ENCODE results near the gene DMTF1. TPM values are rescaled to one million over a fixed set of nuclear protein-coding genes. Genes with fewer than 3 reads are reported as not detected.
A peak's percentile ranks its signal among the peaks of the same experiment; 100 is the strongest.

Gene DMTF1
- polyA plus RNA-seq, 1 of the 3 experiments (the other 2 are of a cell fraction), result 108 TPM

GRCh38 chr7:87151729-87152111 is 533 bp upstream of the DMTF1 start:
- H2AFZ ChIP-seq (ENCODE audit: low read depth), result peak overlapping the region; percentile 87
- H3K4me2 ChIP-seq, result peak overlapping the region; percentile 79
- peaks cover 25% of the 10 kb centered on the region for H3F3A ChIP-seq (replicated peaks; ENCODE audit: insufficient read depth)
- H3K79me2 ChIP-seq (ENCODE audit: insufficient read depth), result peaks cover 39% of the 10 kb centered on the region
- peaks cover 19 to 34% of the 10 kb centered on the region in 2 experiments; a peak in 3 of 4 replicates for H3K4me1 ChIP-seq (ENCODE audit: control insufficient read depth in 1 of 2, insufficient read depth in 2 of 2, low read depth in 1 of 2, low read length in 1 of 2)
- H3K9me2 ChIP-seq, result no peaks in the 10 kb centered on the region
- 2% methylated on average over 13 of the region's 13 CpGs for WGBS (ENCODE audit: low lambda C conversion rate)
- POLR2A ChIA-PET, result interaction anchor here (0.6 to 3.2 kb wide), 23 partner anchors 10 to 229 kb away, joined by 3 to 22 read pairs (median 4); partner anchors contain the start of genes ELAPOR2 and TMEM243
- H3K9me3 ChIP-seq, result no peaks in the 10 kb centered on the region
- peaks cover 15 to 21% of the 10 kb centered on the region in 2 experiments for H3K36me3 ChIP-seq (replicated peaks in 1 of 2; ENCODE audit: control insufficient read depth in 1 of 2, insufficient read depth in 2 of 2, low read length in 1 of 2)
- no peaks in the 10 kb centered on the region for H3K27me3 ChIP-seq (ENCODE audit: insufficient read depth)
- H4K20me1 ChIP-seq (ENCODE audit: insufficient read depth), result peaks cover 33% of the 10 kb centered on the region
- peak overlapping the region; percentile 73 to 92 for H3K4me3 ChIP-seq (ENCODE audit: low read depth in 2 of 2, low read length in 1 of 2)
- CTCF ChIA-PET, result interaction anchor here (0.7 to 11.5 kb wide), 13 partner anchors 8 to 247 kb away, joined by 3 to 295 read pairs (median 4); partner anchors contain the start of gene ELAPOR2
- TF ChIP-seq FOXM1 (IDR thresholded peaks at IDR 0.05; ENCODE audit: low read depth), result no peak
- TF ChIP-seq CHD2 (IDR thresholded peaks at IDR 0.05; ENCODE audit: low read length, partially characterized antibody), result no peak
- TF ChIP-seq SMC3 (IDR thresholded peaks at IDR 0.05; ENCODE audit: low read depth, low read length), result no peak
- no peak for TF ChIP-seq FOSL2 (IDR thresholded peaks at IDR 0.05; ENCODE audit: borderline replicate concordance, low read depth)
- no peak for TF ChIP-seq NFIC (IDR thresholded peaks at IDR 0.05; ENCODE audit: borderline replicate concordance)
- no peak for TF ChIP-seq TAF1 (IDR thresholded peaks at IDR 0.05; ENCODE audit: borderline replicate concordance, low read depth, low read length)
- peak; percentile 43; the same call in 1 of the 2 replicates for TF ChIP-seq FOXJ3 (CRISPR knock-in tag; IDR thresholded peaks at IDR 0.05)
- no peak for TF ChIP-seq RFX5 (IDR thresholded peaks at IDR 0.05; ENCODE audit: low read length)
- TF ChIP-seq MXI1 (IDR thresholded peaks at IDR 0.05; ENCODE audit: low read depth, low read length), result no peak
- H3K9ac ChIP-seq, result peak overlapping the region; percentile 96
- DNase-seq, result no peak
- H3K27ac ChIP-seq (ENCODE audit: low read depth in 2 of 2, low read length in 1 of 2), result peak overlapping the region; percentile 96 to 99

GRCh38 chr7:87152897-87153641 is 816 bp downstream of the DMTF1 start:
- Histone ChIP-seq H3F3A (replicated peaks; ENCODE audit: insufficient read depth) (peaks cover 32% of the 10 kb centered on the region), H2AFZ (ENCODE audit: low read depth) (peak overlapping the region; percentile 23), H4K20me1 (ENCODE audit: insufficient read depth) (peaks cover 46% of the 10 kb centered on the region), H3K9me2 (no peaks in the 10 kb centered on the region), H3K9ac (peak overlapping the region; percentile 96), H3K4me1 (ENCODE audit: control insufficient read depth in 1 of 2, insufficient read depth in 2 of 2, low read depth in 1 of 2, low read length in 1 of 2) (peaks cover 23 to 38% of the 10 kb centered on the region in 2 experiments; a peak in 3 of 4 replicates), H3K9me3 (no peaks in the 10 kb centered on the region), H3K27ac (ENCODE audit: low read depth in 2 of 2, low read length in 1 of 2) (peak overlapping the region; percentile 96 to 99), H3K4me2 (peak overlapping the region; percentile 79), H3K4me3 (ENCODE audit: low read depth in 2 of 2, low read length in 1 of 2) (peak overlapping the region; percentile 73 to 92), H3K36me3 (replicated peaks in 1 of 2; ENCODE audit: control insufficient read depth in 1 of 2, insufficient read depth in 2 of 2, low read length in 1 of 2) (peaks cover 24 to 32% of the 10 kb centered on the region in 2 experiments), H3K27me3 (ENCODE audit: insufficient read depth) (no peaks in the 10 kb centered on the region), H3K79me2 (ENCODE audit: insufficient read depth) (peaks cover 53% of the 10 kb centered on the region)
- WGBS (ENCODE audit: low lambda C conversion rate), result under 1% methylated on average over 25 of the region's 25 CpGs
- ChIA-PET CTCF (interaction anchor here (1.1 to 11.5 kb wide), 15 partner anchors 10 to 248 kb away, joined by 3 to 295 read pairs (median 5); partner anchors contain the start of genes ELAPOR2 and TMEM243), POLR2A (interaction anchor here (0.9 to 3.2 kb wide), 17 partner anchors 9 to 226 kb away, joined by 3 to 22 read pairs (median 5); partner anchors contain the start of genes ELAPOR2 and TMEM243)
- DNase-seq, result no peak
- TF ChIP-seq TCF12 (IDR thresholded peaks at IDR 0.05), result no peak
- no peak for TF ChIP-seq ELF1 (IDR thresholded peaks at IDR 0.05)
- no peak for TF ChIP-seq MXI1 (IDR thresholded peaks at IDR 0.05; ENCODE audit: low read depth, low read length)
- TF ChIP-seq RAD21 (IDR thresholded peaks at IDR 0.05; ENCODE audit: low read length), result no peak
- TF ChIP-seq ZBTB33 (IDR thresholded peaks at IDR 0.05; ENCODE audit: borderline replicate concordance, low read depth), result 0 out of 2 replicates have a peak, but pooled peaks have one; percentile 4
- TF ChIP-seq EP300 (IDR thresholded peaks at IDR 0.05; ENCODE audit: borderline replicate concordance in 1 of 2, low read depth in 1 of 2, low read length in 1 of 2), result no peak
- TF ChIP-seq REST (IDR thresholded peaks at IDR 0.05; ENCODE audit: low read depth, low read length), result no peak
- TF ChIP-seq TEAD4 (IDR thresholded peaks at IDR 0.05; ENCODE audit: borderline replicate concordance, insufficient read depth), result no peak
- TF ChIP-seq YY1 (IDR thresholded peaks at IDR 0.05; ENCODE audit: low read depth), result no peak
- no peak for TF ChIP-seq GABPA (IDR thresholded peaks at IDR 0.05; ENCODE audit: low read depth)
- TF ChIP-seq GATA2 (CRISPR knock-in tag; IDR thresholded peaks at IDR 0.05), result no peak
- no peak for TF ChIP-seq NFIC (IDR thresholded peaks at IDR 0.05; ENCODE audit: borderline replicate concordance)
- TF ChIP-seq EZH2phosphoT487 (IDR thresholded peaks at IDR 0.05; ENCODE audit: borderline replicate concordance, low read depth), result no peak
